ENCODE results near the gene SYTL3. TPM values are rescaled to one million over a fixed set of nuclear protein-coding genes. Genes with fewer than 3 reads are reported as not detected.

SYTL3 gene
- total RNA-seq, 1 experiment from 2014 or later: 17.5 TPM

DNA sequence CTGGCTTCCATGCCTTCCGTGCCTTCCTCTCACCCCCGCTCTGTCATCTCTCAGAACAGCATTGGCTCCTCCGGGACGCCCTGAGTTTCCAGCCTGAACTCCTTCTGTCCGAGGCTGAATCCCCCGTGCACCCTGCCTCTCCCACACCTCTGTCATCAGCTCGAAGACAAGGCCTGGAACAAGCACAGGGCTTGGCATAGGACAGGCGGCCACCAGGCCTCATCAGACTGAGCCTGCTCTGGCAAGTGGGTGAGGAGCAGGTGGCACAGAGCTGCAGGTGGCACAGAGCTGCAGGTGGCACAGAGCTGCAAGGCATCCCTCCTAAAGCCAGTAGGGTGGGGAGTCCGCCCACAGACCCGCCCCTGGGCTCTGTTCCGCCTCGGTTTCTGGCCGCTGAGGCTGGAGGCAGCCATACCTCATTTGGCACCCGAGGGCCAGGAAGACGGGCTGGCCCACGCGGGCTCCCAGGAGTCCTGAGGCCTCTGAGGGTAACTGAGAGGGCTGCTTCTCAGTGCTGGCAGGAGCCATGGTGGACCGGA lies 109.2 kb downstream of the SYTL3 start:
- no peak overlapping the region for H3K4me3 ChIP-seq
- no peaks in the 10 kb centered on the region for H3K27me3 ChIP-seq (replicated peaks)
- no peaks in the 10 kb centered on the region; the same call in 1 of the 2 replicates for H3K9me3 ChIP-seq (replicated peaks)
- peaks cover 38% of the 10 kb centered on the region for H3K36me3 ChIP-seq
- DNase-seq (ENCODE audit: low read depth in 1 of 2, low spot score in 2 of 2): no peak
- no peak overlapping the region for H3K27ac ChIP-seq
- no peaks in the 10 kb centered on the region for H3K4me1 ChIP-seq (replicated peaks)

DNA sequence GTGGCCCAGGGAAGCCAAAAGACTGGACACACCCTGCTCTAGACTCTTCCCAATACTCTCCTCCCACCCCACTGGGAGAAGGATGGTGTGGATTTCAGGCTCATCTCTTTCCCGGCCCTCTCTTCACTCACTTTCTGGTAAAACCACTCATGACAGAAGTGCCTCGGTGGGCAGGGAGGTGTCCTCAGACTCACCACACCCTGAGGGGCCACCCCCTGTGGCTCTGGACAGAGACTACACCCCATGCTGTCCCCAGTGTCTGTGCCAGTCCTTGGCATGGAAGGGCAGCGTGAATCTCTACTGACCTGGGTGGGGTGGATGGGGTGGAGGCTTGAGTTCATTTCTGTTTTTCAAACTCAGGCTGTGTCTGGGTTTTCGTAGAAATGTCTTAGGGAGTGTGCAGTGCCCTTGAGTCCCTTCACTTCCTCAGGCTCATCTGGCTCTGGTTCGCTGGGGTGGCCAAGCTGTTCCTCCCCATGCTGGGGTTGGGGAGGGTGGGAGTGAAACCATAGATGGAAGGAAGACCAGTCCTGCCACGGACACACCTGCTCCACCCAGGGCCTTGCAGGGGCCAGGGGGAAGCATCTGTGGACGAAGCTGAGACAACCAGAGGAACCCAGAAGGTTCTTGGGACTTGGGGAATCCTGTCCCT lies 110.2 kb downstream of the SYTL3 start:
- no peaks in the 10 kb centered on the region for H3K27me3 ChIP-seq (replicated peaks)
- no peak overlapping the region for H3K4me3 ChIP-seq
- no peaks in the 10 kb centered on the region for H3K4me1 ChIP-seq (replicated peaks)
- no peak for DNase-seq (ENCODE audit: low read depth in 1 of 2, low spot score in 2 of 2)
- H3K9me3 ChIP-seq (replicated peaks): no peaks in the 10 kb centered on the region; the same call in 1 of the 2 replicates
- peaks cover 46% of the 10 kb centered on the region for H3K36me3 ChIP-seq
- H3K27ac ChIP-seq: no peak overlapping the region

DNA sequence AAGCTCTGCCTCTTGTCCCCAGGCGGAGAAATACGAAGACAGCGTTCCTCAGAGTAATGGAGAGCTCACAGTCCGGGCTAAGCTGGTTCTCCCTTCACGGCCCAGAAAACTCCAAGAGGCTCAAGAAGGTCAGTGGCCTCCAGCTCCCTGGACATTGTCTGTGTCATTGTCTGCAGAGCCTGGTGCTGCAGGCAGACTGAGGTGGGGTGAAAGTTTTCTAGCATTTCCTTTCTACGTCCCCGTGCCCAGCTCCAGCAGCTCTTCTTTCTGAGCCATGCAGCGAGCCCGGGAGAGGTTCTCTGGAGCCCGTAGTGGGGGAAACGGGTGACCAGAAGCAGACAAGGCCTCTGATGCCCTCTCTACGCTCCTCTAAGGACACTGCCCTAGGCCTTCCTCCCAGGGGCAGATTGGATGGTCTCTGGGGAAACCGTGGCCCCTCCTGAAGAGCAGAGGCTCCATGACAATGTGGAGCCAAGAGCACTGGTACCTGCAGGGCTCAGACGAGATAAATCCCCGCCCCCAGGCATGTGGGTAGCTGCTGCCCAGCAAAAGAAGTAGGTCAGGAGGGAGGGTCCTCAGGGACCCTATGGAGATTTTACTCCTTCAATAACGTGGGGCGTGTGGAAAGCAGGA lies 110.9 kb downstream of the SYTL3 start:
- no peaks in the 10 kb centered on the region; the same call in 1 of the 2 replicates for H3K9me3 ChIP-seq (replicated peaks)
- no peaks in the 10 kb centered on the region for H3K27me3 ChIP-seq (replicated peaks)
- no peak for DNase-seq (ENCODE audit: low read depth in 1 of 2, low spot score in 2 of 2)
- H3K27ac ChIP-seq: no peak overlapping the region
- peaks cover 51% of the 10 kb centered on the region for H3K36me3 ChIP-seq
- H3K4me3 ChIP-seq: no peak overlapping the region
- H3K4me1 ChIP-seq (replicated peaks): no peaks in the 10 kb centered on the region

DNA sequence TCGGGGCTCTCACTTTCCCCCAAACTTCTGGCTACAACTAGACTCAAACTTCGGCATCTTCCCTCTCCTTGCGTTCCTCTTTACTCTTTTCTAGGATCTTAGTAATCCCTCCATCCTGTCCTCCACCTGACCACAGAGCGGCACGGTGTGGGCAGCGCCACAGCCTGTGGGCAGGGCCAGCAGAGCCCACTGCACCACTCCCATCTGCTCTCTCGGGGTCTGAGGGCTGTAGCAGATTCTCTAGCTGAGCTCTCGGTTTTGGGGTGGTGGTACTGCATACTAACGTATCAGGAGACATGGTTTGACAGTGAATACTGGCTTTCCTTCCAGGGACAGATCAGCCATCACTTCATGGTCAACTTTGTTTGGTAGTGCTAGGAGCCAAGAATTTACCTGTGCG lies 111.9 kb downstream of the SYTL3 start:
- H3K4me3 ChIP-seq: no peak overlapping the region
- no peaks in the 10 kb centered on the region; the same call in 1 of the 2 replicates for H3K9me3 ChIP-seq (replicated peaks)
- no peak overlapping the region for H3K27ac ChIP-seq
- H3K4me1 ChIP-seq (replicated peaks): no peaks in the 10 kb centered on the region
- H3K36me3 ChIP-seq: peaks cover 57% of the 10 kb centered on the region
- no peak for DNase-seq (ENCODE audit: low read depth in 1 of 2, low spot score in 2 of 2)
- H3K27me3 ChIP-seq (replicated peaks): no peaks in the 10 kb centered on the region

DNA sequence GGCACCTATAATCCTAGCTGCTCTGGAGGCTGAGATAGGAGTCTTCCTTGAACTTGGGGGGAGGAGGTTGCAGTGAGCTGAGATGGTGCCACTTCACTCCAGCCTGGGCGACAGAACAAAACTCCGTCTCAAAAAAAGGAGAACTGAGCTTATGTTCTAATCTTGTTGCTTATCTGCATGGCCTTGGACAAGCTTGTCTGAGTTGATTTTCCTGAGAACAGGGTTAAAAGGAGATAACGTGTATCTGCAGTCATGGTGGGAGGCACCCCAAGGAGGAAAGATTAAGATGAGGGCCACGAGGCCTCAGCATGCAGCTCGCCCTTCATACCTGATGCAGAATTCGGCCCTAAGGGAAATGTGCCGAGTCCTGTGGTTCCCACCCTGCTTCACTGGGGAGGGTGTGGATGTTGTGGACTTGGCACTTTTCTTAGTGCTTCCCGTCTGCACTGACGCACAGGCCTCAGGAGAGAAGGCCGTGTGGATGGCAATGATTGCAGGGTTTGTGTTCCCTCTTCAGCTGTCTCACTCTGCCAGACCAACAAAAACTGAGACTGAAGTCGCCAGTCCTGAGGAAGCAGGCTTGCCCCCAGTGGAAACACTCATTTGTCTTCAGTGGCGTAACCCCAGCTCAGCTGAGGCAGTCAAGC lies 113.1 kb downstream of the SYTL3 start:
- H3K9me3 ChIP-seq (replicated peaks): no peaks in the 10 kb centered on the region; the same call in 1 of the 2 replicates
- DNase-seq (ENCODE audit: low read depth in 1 of 2, low spot score in 2 of 2): no peak
- H3K36me3 ChIP-seq: peaks cover 63% of the 10 kb centered on the region
- H3K27ac ChIP-seq: no peak overlapping the region
- H3K4me3 ChIP-seq: no peak overlapping the region
- H3K4me1 ChIP-seq (replicated peaks): no peaks in the 10 kb centered on the region
- H3K27me3 ChIP-seq (replicated peaks): no peaks in the 10 kb centered on the region

DNA sequence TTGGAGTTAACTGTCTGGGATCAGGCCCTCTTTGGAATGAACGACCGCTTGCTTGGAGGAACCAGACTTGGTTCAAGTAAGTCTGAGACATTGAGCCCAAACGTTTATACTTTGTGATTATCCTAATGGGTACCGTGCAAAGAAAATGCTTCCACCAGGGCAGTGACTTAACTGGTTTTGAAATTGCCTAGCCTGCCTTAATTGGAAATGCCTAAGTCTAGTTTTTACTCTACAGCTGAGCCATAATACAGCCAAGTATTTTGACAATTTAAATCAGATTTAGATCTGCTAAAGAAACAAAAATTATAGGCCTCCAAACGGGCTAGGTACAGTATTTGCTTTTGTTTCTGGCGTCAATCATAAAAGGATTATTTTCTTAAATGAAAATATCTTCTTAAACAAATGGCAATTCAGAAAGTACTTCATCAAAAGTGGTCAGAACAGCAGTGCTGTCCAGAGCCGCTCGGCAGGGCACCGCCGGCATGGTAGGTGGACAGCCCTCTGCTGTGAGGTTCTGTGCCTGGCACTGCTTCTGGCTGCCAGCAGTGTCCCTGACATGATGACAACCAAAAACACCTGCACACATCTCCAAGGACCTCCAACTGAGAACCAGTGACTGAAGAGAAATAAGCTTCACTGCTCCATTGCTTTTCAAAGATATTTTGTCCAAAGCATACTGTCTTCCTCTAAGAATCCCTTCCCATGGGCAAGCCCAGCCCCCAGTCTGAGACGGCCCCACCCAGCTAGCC lies 113.8 kb downstream of the SYTL3 start:
- no peak overlapping the region for H3K27ac ChIP-seq
- peaks cover 70% of the 10 kb centered on the region for H3K36me3 ChIP-seq
- no peak for DNase-seq (ENCODE audit: low read depth in 1 of 2, low spot score in 2 of 2)
- no peak overlapping the region for H3K4me3 ChIP-seq
- no peaks in the 10 kb centered on the region for H3K4me1 ChIP-seq (replicated peaks)
- H3K27me3 ChIP-seq (replicated peaks): no peaks in the 10 kb centered on the region
- no peaks in the 10 kb centered on the region; the same call in 1 of the 2 replicates for H3K9me3 ChIP-seq (replicated peaks)

DNA sequence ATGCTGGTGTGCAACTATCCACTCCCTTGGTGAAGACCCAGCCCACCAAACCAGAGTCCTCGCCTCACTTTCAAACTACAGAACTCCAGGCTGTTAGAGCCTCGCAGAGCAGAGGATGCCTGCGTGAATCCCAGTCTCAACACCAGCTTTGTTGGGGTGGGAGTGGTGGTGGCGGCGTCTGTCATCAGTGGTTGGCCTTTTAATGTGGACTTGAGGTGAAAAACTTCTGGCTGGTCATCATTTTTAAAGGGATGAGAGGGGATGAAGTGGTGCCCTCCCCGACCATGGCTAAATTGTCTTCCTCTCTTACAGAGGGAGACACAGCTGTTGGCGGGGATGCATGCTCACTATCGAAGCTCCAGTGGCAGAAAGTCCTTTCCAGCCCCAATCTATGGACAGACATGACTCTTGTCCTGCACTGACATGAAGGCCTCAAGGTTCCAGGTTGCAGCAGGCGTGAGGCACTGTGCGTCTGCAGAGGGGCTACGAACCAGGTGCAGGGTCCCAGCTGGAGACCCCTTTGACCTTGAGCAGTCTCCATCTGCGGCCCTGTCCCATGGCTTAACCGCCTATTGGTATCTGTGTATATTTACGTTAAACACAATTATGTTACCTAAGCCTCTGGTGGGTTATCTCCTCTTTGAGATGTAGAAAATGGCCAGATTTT lies 114.5 kb downstream of the SYTL3 start:
- Histone ChIP-seq H3K36me3 (peaks cover 78% of the 10 kb centered on the region), H3K4me3 (no peak overlapping the region), H3K27ac (no peak overlapping the region), H3K9me3 (replicated peaks) (no peaks in the 10 kb centered on the region; the same call in 1 of the 2 replicates), H3K4me1 (replicated peaks) (no peaks in the 10 kb centered on the region), H3K27me3 (replicated peaks) (no peaks in the 10 kb centered on the region)
- DNase-seq (ENCODE audit: low read depth in 1 of 2, low spot score in 2 of 2): no peak

DNA sequence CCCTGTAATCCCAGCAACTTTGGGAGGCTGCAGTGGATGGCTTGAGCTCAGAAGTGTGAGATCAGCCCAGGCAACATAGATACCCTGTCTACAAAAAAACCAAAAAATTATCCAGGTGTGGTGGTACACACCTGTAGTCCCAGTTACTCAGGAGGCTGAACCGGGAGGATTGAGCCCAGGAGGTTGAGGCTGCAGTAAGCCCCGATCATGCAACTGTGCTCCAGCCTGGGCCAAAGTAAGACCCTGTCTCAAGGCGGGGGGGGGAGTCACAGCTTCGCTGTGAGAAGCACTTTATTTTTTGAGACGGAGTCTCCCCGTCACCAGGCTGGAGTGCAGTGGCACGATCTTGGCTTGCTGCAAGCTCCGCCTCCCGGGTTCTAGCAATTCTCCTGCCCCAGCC lies 115.1 kb downstream of the SYTL3 start:
- Histone ChIP-seq H3K27ac (no peak overlapping the region), H3K27me3 (replicated peaks) (no peaks in the 10 kb centered on the region), H3K4me3 (no peak overlapping the region), H3K36me3 (peaks cover 84% of the 10 kb centered on the region), H3K9me3 (replicated peaks) (no peaks in the 10 kb centered on the region; the same call in 1 of the 2 replicates), H3K4me1 (replicated peaks) (no peaks in the 10 kb centered on the region)
- no peak for DNase-seq (ENCODE audit: low read depth in 1 of 2, low spot score in 2 of 2)

DNA sequence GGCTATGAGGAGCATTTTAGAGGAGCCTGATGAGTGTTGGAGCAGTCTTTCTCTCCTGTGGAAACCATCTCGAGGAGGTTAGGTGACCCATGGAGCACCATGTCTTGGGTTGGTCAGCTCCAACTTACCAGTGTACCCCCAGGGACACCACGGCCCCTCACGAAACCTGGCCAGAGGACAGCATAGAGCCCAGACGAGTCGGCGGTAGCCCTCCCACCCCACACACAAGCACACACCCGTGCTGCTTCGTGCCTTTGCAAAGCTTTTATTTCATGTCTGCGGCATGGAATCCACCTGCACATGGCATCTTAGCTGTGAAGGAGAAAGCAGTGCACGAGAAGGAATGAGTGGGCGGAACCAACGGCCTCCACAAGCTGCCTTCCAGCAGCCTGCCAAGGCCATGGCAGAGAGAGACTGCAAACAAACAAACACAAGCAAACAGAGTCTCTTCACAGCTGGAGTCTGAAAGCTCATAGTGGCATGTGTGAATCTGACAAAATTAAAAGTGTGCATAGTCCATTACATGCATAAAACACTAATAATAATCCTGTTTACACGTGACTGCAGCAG lies 115.7 kb downstream of the SYTL3 start:
- H3K27me3 ChIP-seq (replicated peaks): no peaks in the 10 kb centered on the region
- H3K9me3 ChIP-seq (replicated peaks): no peaks in the 10 kb centered on the region; the same call in 1 of the 2 replicates
- H3K27ac ChIP-seq: no peak overlapping the region
- DNase-seq (ENCODE audit: low read depth in 1 of 2, low spot score in 2 of 2): no peak
- H3K4me1 ChIP-seq (replicated peaks): no peaks in the 10 kb centered on the region
- H3K36me3 ChIP-seq: peaks cover 90% of the 10 kb centered on the region
- no peak overlapping the region for H3K4me3 ChIP-seq

DNA sequence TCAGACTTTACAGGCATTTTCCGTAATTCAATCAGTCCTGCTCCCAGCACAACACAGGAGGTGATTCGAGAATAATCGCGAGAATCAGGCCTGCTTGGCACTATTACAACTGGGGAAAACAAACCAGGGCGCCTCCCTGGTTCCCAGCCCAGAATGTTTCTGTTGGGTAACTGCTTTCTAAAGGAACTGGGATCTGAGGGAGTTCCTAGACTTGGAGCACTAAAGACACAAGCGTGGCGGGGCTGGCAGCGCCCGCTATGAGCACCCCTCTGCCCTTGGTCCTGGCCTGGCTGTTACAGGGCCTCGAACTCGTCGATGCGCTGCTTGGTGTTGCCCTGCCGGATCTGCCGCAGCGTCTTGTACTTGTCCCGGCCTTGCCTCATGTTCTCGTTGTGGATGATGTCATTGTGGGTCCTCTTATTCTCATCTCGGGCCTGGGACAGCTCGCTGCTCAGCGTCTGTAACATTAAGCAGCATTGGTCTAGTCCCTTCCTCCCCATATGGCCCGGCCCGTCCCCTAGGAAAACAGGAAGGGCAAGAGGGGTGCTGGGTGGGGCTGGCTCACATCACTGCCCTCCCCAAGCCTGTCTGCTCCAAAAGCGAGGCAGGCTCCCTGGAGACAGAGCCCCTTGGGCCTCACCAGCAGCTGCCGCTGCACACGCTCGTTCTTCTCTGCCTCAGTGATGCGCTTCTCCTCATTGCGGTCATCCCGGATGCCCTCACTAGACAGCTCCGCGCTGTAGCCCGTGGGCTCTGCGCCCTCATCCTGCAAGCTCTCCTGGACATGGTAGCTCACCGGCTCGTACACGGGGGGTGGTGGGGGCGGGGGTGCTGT lies 117.0 kb downstream of the SYTL3 start:
- no peak overlapping the region for H3K4me3 ChIP-seq
- H3K27me3 ChIP-seq (replicated peaks): no peaks in the 10 kb centered on the region
- H3K4me1 ChIP-seq (replicated peaks): no peaks in the 10 kb centered on the region
- H3K9me3 ChIP-seq (replicated peaks): no peaks in the 10 kb centered on the region; the same call in 1 of the 2 replicates
- H3K36me3 ChIP-seq: peaks cover 98% of the 10 kb centered on the region
- no peak overlapping the region for H3K27ac ChIP-seq
- no peak for DNase-seq (ENCODE audit: low read depth in 1 of 2, low spot score in 2 of 2)

DNA sequence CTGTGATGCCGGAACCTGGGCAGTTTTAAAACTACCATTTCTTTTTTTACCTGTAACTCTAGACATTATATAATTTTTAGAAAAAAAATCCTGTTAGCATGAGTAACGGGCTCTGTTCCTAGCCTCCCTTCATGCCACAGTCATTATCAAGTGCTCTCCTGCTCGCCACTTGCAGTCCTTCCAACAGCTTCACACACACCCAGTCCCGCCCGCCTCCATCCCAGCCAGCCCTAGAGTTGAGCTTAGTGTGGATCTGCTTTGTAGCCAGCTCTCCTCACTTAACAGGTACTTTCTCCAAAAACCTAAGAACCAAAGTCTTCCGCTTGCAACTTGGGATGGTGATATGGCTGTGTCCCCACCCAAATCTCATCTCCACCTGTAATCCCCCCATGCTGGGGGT lies 117.9 kb downstream of the SYTL3 start:
- no peak overlapping the region for H3K4me3 ChIP-seq
- H3K36me3 ChIP-seq: peaks cover 98% of the 10 kb centered on the region
- no peaks in the 10 kb centered on the region; the same call in 1 of the 2 replicates for H3K9me3 ChIP-seq (replicated peaks)
- DNase-seq (ENCODE audit: low read depth in 1 of 2, low spot score in 2 of 2): no peak
- no peak overlapping the region for H3K27ac ChIP-seq
- no peaks in the 10 kb centered on the region for H3K4me1 ChIP-seq (replicated peaks)
- H3K27me3 ChIP-seq (replicated peaks): no peaks in the 10 kb centered on the region

DNA sequence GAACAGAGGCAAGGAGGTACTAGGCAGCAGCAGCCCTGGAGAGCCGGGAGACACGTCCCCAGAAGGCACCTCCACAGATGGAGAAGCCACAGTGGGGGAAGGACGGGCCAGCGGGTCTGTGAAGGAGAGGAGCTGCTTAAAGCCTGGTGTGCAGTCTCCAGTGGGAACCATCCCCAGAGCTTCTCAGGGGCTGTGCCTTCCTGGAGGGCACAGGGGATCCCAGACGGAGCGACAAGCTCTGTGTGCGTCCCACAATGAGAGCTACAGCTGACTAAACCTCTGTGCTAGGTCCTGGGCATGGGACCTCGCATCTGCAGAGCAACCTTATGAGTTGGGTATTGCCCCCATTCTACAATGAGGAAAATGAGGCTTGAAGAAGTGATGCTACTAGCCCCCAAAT lies 118.6 kb downstream of the SYTL3 start:
- Histone ChIP-seq H3K4me3 (no peak overlapping the region), H3K4me1 (replicated peaks) (no peaks in the 10 kb centered on the region), H3K27me3 (replicated peaks) (no peaks in the 10 kb centered on the region), H3K36me3 (peaks cover 99% of the 10 kb centered on the region), H3K27ac (no peak overlapping the region), H3K9me3 (replicated peaks) (no peaks in the 10 kb centered on the region; the same call in 1 of the 2 replicates)
- no peak for DNase-seq (ENCODE audit: low read depth in 1 of 2, low spot score in 2 of 2)

Data from SJSA1 (cell line).